Measurements from ENCODE around the gene ANAPC16.
"Not testable (repeated sequence)": the region's sequence is repeated elsewhere in the genome, so short reads cannot be mapped to it uniquely, and the experiment has no call there.

Gene ANAPC16

DNA sequence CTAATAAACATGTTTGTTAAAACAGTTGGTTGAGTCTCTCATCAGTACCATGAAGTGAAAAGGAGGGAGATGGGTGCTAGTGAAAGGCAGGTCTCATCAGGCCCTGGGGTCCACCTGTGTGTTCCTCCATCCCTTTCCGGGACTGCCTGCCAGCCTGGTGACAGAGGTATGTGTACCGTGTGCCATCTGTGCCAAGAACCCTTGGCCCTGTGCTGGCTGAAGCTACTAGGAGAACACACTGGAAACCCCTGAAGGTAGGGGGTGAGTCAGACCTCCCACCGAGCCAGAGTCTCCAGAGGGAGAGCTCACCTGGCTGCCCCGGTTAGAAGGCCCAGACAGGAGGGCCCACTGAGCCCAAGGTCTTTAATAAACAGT lies 60.2 kb downstream of the ANAPC16 start:
- no peak for TF ChIP-seq CTCF (IDR thresholded peaks at IDR 0.05; ENCODE audit: insufficient read depth, low read length, missing control alignments)
- ChIA-PET POLR2A (interaction anchor here (1.3 to 5.6 kb wide), 7 partner anchors 10 to 56 kb away, joined by 4 to 106 read pairs (median 29); no protein-coding TSS in a partner anchor), CTCF (interaction anchor here (1.0 to 3.3 kb wide), 11 partner anchors 7 to 150 kb away, joined by 3 to 25 read pairs (median 6); no protein-coding TSS in a partner anchor)
- DNase-seq (ENCODE audit: low read depth, low spot score): no peak
- H3K4me3 ChIP-seq (ENCODE audit: low read depth, low read length): peak overlapping the region; percentile 99

- DNase-seq (ENCODE audit: low read depth, low spot score): no peak
- no peak for TF ChIP-seq CTCF (IDR thresholded peaks at IDR 0.05; ENCODE audit: insufficient read depth, low read length, missing control alignments)
- H3K4me3 ChIP-seq (ENCODE audit: low read depth, low read length): peak overlapping the region; percentile 99
- ChIA-PET CTCF (interaction anchor here (1.0 to 4.2 kb wide), 9 partner anchors 20 to 151 kb away, joined by 3 to 34 read pairs (median 15); no protein-coding TSS in a partner anchor), POLR2A (interaction anchor here (0.8 to 5.6 kb wide), 12 partner anchors 11 to 58 kb away, joined by 3 to 106 read pairs (median 10); no protein-coding TSS in a partner anchor)
Observed at GRCh38 chr10:72276421-72277339, 60.9 kb downstream of the ANAPC16 start.

DNA sequence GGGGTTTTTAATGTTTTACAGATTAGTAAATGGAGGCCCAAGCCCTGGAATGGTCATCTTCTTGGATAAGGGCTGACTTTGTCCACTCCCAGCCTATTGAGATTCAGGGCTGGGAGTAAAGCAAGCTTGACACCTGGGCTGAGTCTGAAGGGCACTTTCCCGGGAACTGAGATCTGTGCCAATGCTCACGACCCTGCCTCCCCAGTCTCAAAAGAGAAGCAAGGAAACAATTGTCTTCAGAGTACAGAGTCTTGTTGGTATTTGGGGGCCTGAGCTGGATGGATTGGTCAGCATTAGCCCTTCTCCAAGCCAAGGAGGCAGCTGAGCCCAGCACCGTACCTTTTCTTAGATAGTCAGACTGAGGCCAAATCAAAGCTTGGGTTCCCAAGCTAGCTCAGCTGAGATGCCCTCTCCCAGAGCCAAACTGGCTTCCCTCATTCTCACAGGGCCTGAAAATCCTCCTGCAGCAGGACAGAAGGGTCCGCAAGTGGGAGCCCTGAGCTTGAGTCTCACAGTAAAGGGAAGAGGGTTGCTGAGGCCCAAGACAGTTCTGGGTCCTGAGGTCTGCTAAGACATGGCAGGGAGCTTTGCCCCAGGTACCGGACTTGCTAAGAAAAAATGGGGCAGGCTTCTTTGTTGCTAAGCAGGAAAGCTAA lies 61.7 kb downstream of the ANAPC16 start:
- CTCF ChIA-PET: interaction anchor here (2.1 to 4.2 kb wide), 5 partner anchors 14 to 62 kb away, joined by 6 to 34 read pairs (median 25); no protein-coding TSS in a partner anchor

DNA sequence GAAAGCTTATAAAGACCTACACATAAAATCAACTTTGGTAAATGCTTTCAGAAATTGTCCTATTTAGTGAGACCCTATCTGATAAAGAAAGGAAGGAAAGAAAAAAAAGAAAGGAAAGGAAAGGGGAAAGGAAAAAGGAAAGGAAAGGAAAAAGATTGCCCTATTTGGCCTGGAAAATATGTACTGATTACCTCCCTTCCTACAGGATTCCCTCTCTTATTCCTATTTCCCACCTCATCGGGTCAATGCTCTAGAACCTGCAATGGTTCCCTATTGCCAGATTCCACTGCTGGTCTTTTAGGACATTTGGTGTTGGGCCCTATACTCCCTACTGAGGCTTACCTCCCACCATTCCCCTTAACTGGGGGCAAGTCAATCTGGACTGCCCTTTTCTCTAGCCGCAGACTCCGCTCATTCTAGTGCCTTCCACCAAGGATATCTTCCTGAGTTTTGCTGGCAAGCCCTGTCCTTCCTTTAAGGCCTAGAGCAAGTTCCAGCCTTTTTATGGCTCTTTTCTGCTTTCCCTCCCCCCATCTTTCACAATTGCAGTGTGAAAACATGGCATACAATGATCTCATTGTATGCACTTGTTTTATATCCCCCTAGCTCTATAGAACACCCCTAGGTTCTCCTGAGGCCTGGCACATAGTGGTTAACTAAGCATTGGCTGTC lies 62.3 kb downstream of the ANAPC16 start:
- no peak for DNase-seq (ENCODE audit: low read depth, low spot score)
- CTCF ChIA-PET: interaction anchor here (2.1 to 4.2 kb wide), 5 partner anchors 13 to 62 kb away, joined by 6 to 34 read pairs (median 25); no protein-coding TSS in a partner anchor
- no peak for TF ChIP-seq CTCF (IDR thresholded peaks at IDR 0.05; ENCODE audit: insufficient read depth, low read length, missing control alignments)
- H3K4me3 ChIP-seq (ENCODE audit: low read depth, low read length): no peak overlapping the region
- POLR2A ChIA-PET: interaction anchor here (0.6 to 2.4 kb wide), 10 partner anchors 9 to 983 kb away, joined by 3 to 20 read pairs (median 4); no protein-coding TSS in a partner anchor

More for the DNA sequence above, 61.7 kb downstream of the ANAPC16 start:
- no peak for TF ChIP-seq CTCF (IDR thresholded peaks at IDR 0.05; ENCODE audit: insufficient read depth, low read length, missing control alignments)
- POLR2A ChIA-PET: interaction anchor here (0.6 to 2.4 kb wide), 12 partner anchors 10 to 983 kb away, joined by 3 to 20 read pairs (median 4); no protein-coding TSS in a partner anchor
- no peak for DNase-seq (ENCODE audit: low read depth, low spot score)
- H3K4me3 ChIP-seq (ENCODE audit: low read depth, low read length): no peak overlapping the region; the same call in 1 of the 2 replicates

GRCh38 chr10:72278668-72279393 lies 63.0 kb downstream of the ANAPC16 start:
- H3K4me3 ChIP-seq (ENCODE audit: low read depth, low read length): no peak overlapping the region
- no peak for TF ChIP-seq CTCF (IDR thresholded peaks at IDR 0.05; ENCODE audit: insufficient read depth, low read length, missing control alignments)
- ChIA-PET POLR2A (interaction anchor here (1.7 to 2.4 kb wide), 4 partner anchors 8 to 50 kb away, joined by 4 to 20 read pairs (median 8); no protein-coding TSS in a partner anchor), CTCF (interaction anchor here (2.4 to 4.2 kb wide), 4 partner anchors 13 to 61 kb away, joined by 7 to 34 read pairs (median 28); no protein-coding TSS in a partner anchor)
- DNase-seq (ENCODE audit: low read depth, low spot score): no peak

GRCh38 chr10:72279587-72279986 lies 63.8 kb downstream of the ANAPC16 start:
- not testable (repeated sequence) for H3K4me3 ChIP-seq (ENCODE audit: low read depth, low read length); DNase-seq (ENCODE audit: low read depth, low spot score)
- ChIA-PET CTCF (interaction anchor here (1.0 to 4.2 kb wide), 7 partner anchors 9 to 60 kb away, joined by 3 to 34 read pairs (median 7); no protein-coding TSS in a partner anchor), POLR2A (interaction anchor here (0.8 kb wide), 1 partner anchor 14 kb away, joined by 3 read pairs; no protein-coding TSS in a partner anchor)
